ENCODE results near the gene RAB4B.

The RAB4B gene

GRCh38 chr19:40774916-40775631, 3.0 kb upstream of the RAB4B start, which contains the start of gene MIA:
Gene MIA (plus strand): TSS chr19:40775521. CDS start chr19:40775543, 22 bp downstream.
- no peak for ATAC-seq (ENCODE audit: low read depth)
- no peaks in the 10 kb centered on the region for H3K36me3 ChIP-seq (ENCODE audit: low read depth)
- H3K4me1 ChIP-seq (ENCODE audit: insufficient read depth, poor library complexity, severe bottlenecking) = no peaks in the 10 kb centered on the region
- H3K27ac ChIP-seq (ENCODE audit: poor library complexity, severe bottlenecking) = no peak within 1 kb of the TSS
- no peak for TF ChIP-seq CTCF (IDR thresholded peaks at IDR 0.05; ENCODE audit: poor library complexity, severe bottlenecking)
- H3K9me3 ChIP-seq (ENCODE audit: severe bottlenecking) = no peaks in the 10 kb centered on the region
- H3K4me3 ChIP-seq (ENCODE audit: severe bottlenecking) = no peak within 1 kb of the TSS
- no peaks in the 10 kb centered on the region for H3K27me3 ChIP-seq (ENCODE audit: insufficient read depth, poor library complexity, severe bottlenecking)
- no peak for DNase-seq (ENCODE audit: low spot score)

- no peaks in the 10 kb centered on the region for H3K27me3 ChIP-seq (ENCODE audit: insufficient read depth, poor library complexity, severe bottlenecking)
- no peak overlapping the region for H3K27ac ChIP-seq (ENCODE audit: poor library complexity, severe bottlenecking)
- DNase-seq (ENCODE audit: low spot score) = no peak
These were observed 2.4 kb upstream of the RAB4B start for GRCh38 chr19:40775632-40776022.

GRCh38 chr19:40776364-40776763, 1.7 kb upstream of the RAB4B start:
- no peaks in the 10 kb centered on the region for H3K4me1 ChIP-seq (ENCODE audit: insufficient read depth, poor library complexity, severe bottlenecking)
- DNase-seq (ENCODE audit: low spot score) (no peak), ATAC-seq (ENCODE audit: low read depth) (no peak)
- no peak for TF ChIP-seq CTCF (IDR thresholded peaks at IDR 0.05; ENCODE audit: poor library complexity, severe bottlenecking)
- no peak overlapping the region for H3K4me3 ChIP-seq (ENCODE audit: severe bottlenecking)
- no peaks in the 10 kb centered on the region for H3K27me3 ChIP-seq (ENCODE audit: insufficient read depth, poor library complexity, severe bottlenecking)
- H3K27ac ChIP-seq (ENCODE audit: poor library complexity, severe bottlenecking) = peak overlapping the region; percentile 88
- no peaks in the 10 kb centered on the region for H3K36me3 ChIP-seq (ENCODE audit: low read depth)
- H3K9me3 ChIP-seq (ENCODE audit: severe bottlenecking) = no peaks in the 10 kb centered on the region

More at GRCh38 chr19:40775632-40776022, 2.4 kb upstream of the RAB4B start:
- no peak for ATAC-seq (ENCODE audit: low read depth)
- H3K9me3 ChIP-seq (ENCODE audit: severe bottlenecking) = no peaks in the 10 kb centered on the region
- TF ChIP-seq CTCF (IDR thresholded peaks at IDR 0.05; ENCODE audit: poor library complexity, severe bottlenecking) = no peak
- H3K4me1 ChIP-seq (ENCODE audit: insufficient read depth, poor library complexity, severe bottlenecking) = no peaks in the 10 kb centered on the region
- H3K36me3 ChIP-seq (ENCODE audit: low read depth) = no peaks in the 10 kb centered on the region
- H3K4me3 ChIP-seq (ENCODE audit: severe bottlenecking) = no peak overlapping the region

- H3K27me3 ChIP-seq (ENCODE audit: insufficient read depth, poor library complexity, severe bottlenecking) = no peaks in the 10 kb centered on the region
- peak overlapping the region; percentile 88 for H3K27ac ChIP-seq (ENCODE audit: poor library complexity, severe bottlenecking)
- DNase-seq (ENCODE audit: low spot score) (no peak), ATAC-seq (ENCODE audit: low read depth) (peak; percentile 74)
- no peak for TF ChIP-seq CTCF (IDR thresholded peaks at IDR 0.05; ENCODE audit: poor library complexity, severe bottlenecking)
- H3K9me3 ChIP-seq (ENCODE audit: severe bottlenecking) = no peaks in the 10 kb centered on the region
- peak overlapping the region; percentile 44 for H3K4me3 ChIP-seq (ENCODE audit: severe bottlenecking)
- no peaks in the 10 kb centered on the region for H3K36me3 ChIP-seq (ENCODE audit: low read depth)
- no peaks in the 10 kb centered on the region for H3K4me1 ChIP-seq (ENCODE audit: insufficient read depth, poor library complexity, severe bottlenecking)
These were observed 959 bp upstream of the RAB4B start for GRCh38 chr19:40776932-40777644.

GRCh38 chr19:40777645-40777936, 456 bp upstream of the RAB4B start:
- no peak for ATAC-seq (ENCODE audit: low read depth)
- DNase-seq (ENCODE audit: low spot score) = no peak

More at GRCh38 chr19:40777645-40777936, 456 bp upstream of the RAB4B start:
- Histone ChIP-seq H3K27ac (ENCODE audit: poor library complexity, severe bottlenecking) (peak overlapping the region; percentile 88), H3K9me3 (ENCODE audit: severe bottlenecking) (no peaks in the 10 kb centered on the region), H3K36me3 (ENCODE audit: low read depth) (no peaks in the 10 kb centered on the region), H3K4me1 (ENCODE audit: insufficient read depth, poor library complexity, severe bottlenecking) (no peaks in the 10 kb centered on the region), H3K4me3 (ENCODE audit: severe bottlenecking) (peak overlapping the region; percentile 44), H3K27me3 (ENCODE audit: insufficient read depth, poor library complexity, severe bottlenecking) (no peaks in the 10 kb centered on the region)
- no peak for TF ChIP-seq CTCF (IDR thresholded peaks at IDR 0.05; ENCODE audit: poor library complexity, severe bottlenecking)

All from RWPE2 (cell line).